Peyer's patch (tissue), 4 donors: ENCODE data around the gene SLC4A3.

Experiments used
- POLR2A ChIP-seq, 2 donors: fragments of 450-650 bp; IDR thresholded peaks; one replicate each; pipeline ENCODE4 v1.5.1; 2017; ENCODE audit warnings: antibody characterized with exemption in 2 of 2, mild to moderate bottlenecking in 2 of 2, moderate library complexity in 2 of 2
- TF ChIP-seq, protein P1 (sequence below), 6 experiments: fragments of 450-650 bp in 4 of 6; fragments of 200-600 bp in 2 of 6; sonication (generic) in 1 of 6; IDR thresholded peaks; one replicate each; pipeline ENCODE4 v1.5.1; 2017 to 2019; ENCODE audit warnings: antibody characterized with exemption in 6 of 6, mild to moderate bottlenecking in 3 of 6, moderate library complexity in 1 of 6

DNA sequence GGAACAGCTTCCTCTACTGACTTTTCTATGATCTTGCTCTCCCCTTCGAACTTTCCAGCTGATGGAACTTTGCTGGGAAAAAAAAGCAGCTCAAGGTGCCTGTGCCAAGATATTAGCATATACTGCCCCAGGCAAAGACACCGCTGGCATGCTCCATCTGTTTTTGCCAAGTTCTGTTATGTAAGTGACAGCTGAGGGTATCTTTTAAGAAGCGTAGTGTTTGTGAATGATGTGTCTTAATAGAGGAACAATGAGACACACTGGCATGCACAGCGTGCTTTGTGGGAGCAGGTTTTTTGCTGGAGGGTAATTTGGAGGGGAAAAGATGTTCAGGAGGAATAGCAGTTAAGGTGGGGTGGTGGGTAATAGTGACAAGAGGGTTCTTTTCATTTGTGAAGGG lies 47.8 kb downstream of the SLC4A3 start:
- TF ChIP-seq, protein P1, sequence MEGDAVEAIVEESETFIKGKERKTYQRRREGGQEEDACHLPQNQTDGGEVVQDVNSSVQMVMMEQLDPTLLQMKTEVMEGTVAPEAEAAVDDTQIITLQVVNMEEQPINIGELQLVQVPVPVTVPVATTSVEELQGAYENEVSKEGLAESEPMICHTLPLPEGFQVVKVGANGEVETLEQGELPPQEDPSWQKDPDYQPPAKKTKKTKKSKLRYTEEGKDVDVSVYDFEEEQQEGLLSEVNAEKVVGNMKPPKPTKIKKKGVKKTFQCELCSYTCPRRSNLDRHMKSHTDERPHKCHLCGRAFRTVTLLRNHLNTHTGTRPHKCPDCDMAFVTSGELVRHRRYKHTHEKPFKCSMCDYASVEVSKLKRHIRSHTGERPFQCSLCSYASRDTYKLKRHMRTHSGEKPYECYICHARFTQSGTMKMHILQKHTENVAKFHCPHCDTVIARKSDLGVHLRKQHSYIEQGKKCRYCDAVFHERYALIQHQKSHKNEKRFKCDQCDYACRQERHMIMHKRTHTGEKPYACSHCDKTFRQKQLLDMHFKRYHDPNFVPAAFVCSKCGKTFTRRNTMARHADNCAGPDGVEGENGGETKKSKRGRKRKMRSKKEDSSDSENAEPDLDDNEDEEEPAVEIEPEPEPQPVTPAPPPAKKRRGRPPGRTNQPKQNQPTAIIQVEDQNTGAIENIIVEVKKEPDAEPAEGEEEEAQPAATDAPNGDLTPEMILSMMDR (IDR thresholded peaks at IDR 0.05) = no peak
- no peak for TF ChIP-seq POLR2A (IDR thresholded peaks at IDR 0.05)
